Muscle of leg (tissue), 16 donors: ENCODE data around the gene PFKFB3. TPM values are rescaled to one million over a fixed set of nuclear protein-coding genes. Genes with fewer than 3 reads are reported as not detected.
A peak's percentile ranks its signal among the peaks of the same experiment; 100 is the strongest.

ENCODE experiments used
- DNase-seq: peaks from one replicate; pipeline ENCODE4 v3.0.0; 2013
- H3K27ac ChIP-seq: one replicate; pipeline ENCODE4 v1.5.1; 2013; ENCODE audit warnings: mild to moderate bottlenecking, low read length, control low read depth
- H3K27me3 ChIP-seq: one replicate; pipeline ENCODE4 v1.6.1; 2013; ENCODE audit warnings: low read length; ENCODE audit not compliant: control insufficient read depth, insufficient read depth
- H3K36me3 ChIP-seq: one replicate; pipeline ENCODE4 v1.6.1; 2013; ENCODE audit warnings: low read length; ENCODE audit not compliant: control insufficient read depth, insufficient read depth
- H3K4me1 ChIP-seq: one replicate; pipeline ENCODE4 v1.6.1; 2013; ENCODE audit warnings: low read length; ENCODE audit not compliant: control insufficient read depth, insufficient read depth
- H3K4me3 ChIP-seq: one replicate; pipeline ENCODE4 v1.5.1; 2013; ENCODE audit warnings: low read length, control low read depth
- H3K9me3 ChIP-seq: replicated peaks from 2 replicates; pipeline ENCODE4 v1.6.1; 2013; ENCODE audit warnings: low read depth, low read length; ENCODE audit not compliant: control insufficient read depth
- WGBS: methylation state at CpG from one replicate; pipeline ENCODE4 v1.1.5; 2013; ENCODE audit warnings: missing lambda C conversion rate; ENCODE audit not compliant: insufficient coverage; 5-methylcytosine and 5-hydroxymethylcytosine counted together
- long read RNA-seq, 11 donors: transcript quantifications; one replicate each; lab custom pipeline, GENCODE V29; 2026
- polyA plus RNA-seq, 8 donors: library from polyadenylated mRNA; unstranded; fragments of 120-200 nt; gene quantifications; one replicate each; pipeline versions ENCODE4 v1.2.1 to v1.2.3, GENCODE V29; 2013; ENCODE audit warnings: inconsistent platforms in 1 of 8, low replicate concordance in 1 of 8; ENCODE audit not compliant: insufficient read length in 8 of 8, insufficient read depth in 1 of 8
- total RNA-seq: library from RNA; stranded (reverse); fragments of 120-200 nt; gene quantifications from one replicate; pipeline ENCODE4 v1.2.4, GENCODE V29; 2013

PFKFB3 gene
- total RNA-seq: 11.0 TPM
- polyA plus RNA-seq: 10 to 100 TPM; 10.5 to 16.5 (median 13.5) TPM
- long read RNA-seq, donor 1: 0 reads
- long read RNA-seq, donor 2, full-length matches to known transcripts: 2 of 2 reads
- long read RNA-seq, donor 2, partial matches to known transcripts: 0 of 2 reads
- long read RNA-seq, donor 2, other reads (novel, unspliced or antisense): 0 of 2 reads
- long read RNA-seq, donor 3, full-length matches to known transcripts: 2 of 2 reads
- long read RNA-seq, donor 3, partial matches to known transcripts: 0 of 2 reads
- long read RNA-seq, donor 3, other reads (novel, unspliced or antisense): 0 of 2 reads
- long read RNA-seq, donor 4, full-length matches to known transcripts: 1 of 1 reads
- long read RNA-seq, donor 4, partial matches to known transcripts: 0 of 1 reads
- long read RNA-seq, donor 4, other reads (novel, unspliced or antisense): 0 of 1 reads
- long read RNA-seq, donor 5: 0 reads
- long read RNA-seq, donor 6, partial matches to known transcripts: 10 of 10 reads
- long read RNA-seq, donor 6, other reads (novel, unspliced or antisense): 0 of 10 reads
- long read RNA-seq, donor 7, full-length matches to known transcripts: 1 of 1 reads
- long read RNA-seq, donor 7, partial matches to known transcripts: 0 of 1 reads
- long read RNA-seq, donor 7, other reads (novel, unspliced or antisense): 0 of 1 reads
- long read RNA-seq, donor 8, full-length matches to known transcripts: 1 of 1 reads
- long read RNA-seq, donor 8, partial matches to known transcripts: 0 of 1 reads
- long read RNA-seq, donor 8, other reads (novel, unspliced or antisense): 0 of 1 reads
- long read RNA-seq, donor 9: 0 reads
- long read RNA-seq, donor 10, full-length matches to known transcripts: 1 of 1 reads
- long read RNA-seq, donor 10, partial matches to known transcripts: 0 of 1 reads
- long read RNA-seq, donor 10, other reads (novel, unspliced or antisense): 0 of 1 reads
- long read RNA-seq, donor 11, full-length matches to known transcripts: 3 of 3 reads
- long read RNA-seq, donor 11, partial matches to known transcripts: 0 of 3 reads
- long read RNA-seq, donor 11, other reads (novel, unspliced or antisense): 0 of 3 reads

- Histone ChIP-seq H3K4me3 (peak within 1 kb of the TSS; percentile 65), H3K4me1 (peaks cover 38% of the 10 kb centered on the region), H3K27ac (peak within 1 kb of the TSS; percentile 89), H3K27me3 (peaks cover 5% of the 10 kb centered on the region), H3K36me3 (no peaks in the 10 kb centered on the region), H3K9me3 (no peaks in the 10 kb centered on the region)
- WGBS: under 1% methylated on average over 75 of the region's 75 CpGs
- DNase-seq: peak; percentile 98
Measured at GRCh38 chr10:6202684-6203330, at the start of gene PFKFB3. PFKFB3 (plus strand) TSS chr10:6202932; CDS start chr10:6203261, 329 bp downstream.

- Histone ChIP-seq H3K27ac (no peak overlapping the region), H3K4me3 (no peak overlapping the region), H3K27me3 (no peaks in the 10 kb centered on the region), H3K9me3 (no peaks in the 10 kb centered on the region), H3K4me1 (peaks cover 8% of the 10 kb centered on the region), H3K36me3 (no peaks in the 10 kb centered on the region)
- WGBS: 89% methylated on average over 7 of the region's 7 CpGs
- DNase-seq: no peak
Measured at GRCh38 chr10:6153845-6154244, 48.9 kb upstream of the PFKFB3 start.

GRCh38 chr10:6154566-6154965 is 48.2 kb upstream of the PFKFB3 start:
- WGBS: 88% methylated on average over 14 of the region's 14 CpGs
- no peak overlapping the region for H3K27ac ChIP-seq
- DNase-seq: no peak

GRCh38 chr10:6158276-6158675 is 44.5 kb upstream of the PFKFB3 start:
- no peak overlapping the region for H3K4me3 ChIP-seq
- H3K27me3 ChIP-seq: no peaks in the 10 kb centered on the region
- peaks cover 8% of the 10 kb centered on the region for H3K4me1 ChIP-seq
- H3K9me3 ChIP-seq: no peaks in the 10 kb centered on the region
- H3K27ac ChIP-seq: no peak overlapping the region
- DNase-seq: no peak
- WGBS: no CpG with 5 or more reads among the region's 7 CpGs
- H3K36me3 ChIP-seq: no peaks in the 10 kb centered on the region

More at GRCh38 chr10:6154566-6154965, 48.2 kb upstream of the PFKFB3 start:
- Histone ChIP-seq H3K9me3 (no peaks in the 10 kb centered on the region), H3K4me3 (no peak overlapping the region), H3K36me3 (no peaks in the 10 kb centered on the region), H3K27me3 (no peaks in the 10 kb centered on the region), H3K4me1 (peaks cover 8% of the 10 kb centered on the region)

- no peak for DNase-seq
- no CpG with 5 or more reads among the region's 3 CpGs for WGBS
- H3K27me3 ChIP-seq: no peaks in the 10 kb centered on the region
- H3K4me3 ChIP-seq: no peak overlapping the region
- peaks cover 9% of the 10 kb centered on the region for H3K36me3 ChIP-seq
- H3K9me3 ChIP-seq: no peaks in the 10 kb centered on the region
- peaks cover 25% of the 10 kb centered on the region for H3K4me1 ChIP-seq
- no peak overlapping the region for H3K27ac ChIP-seq
Measured at GRCh38 chr10:6161921-6162320, 40.8 kb upstream of the PFKFB3 start.

GRCh38 chr10:6162589-6163356 is 40.0 kb upstream of the PFKFB3 start:
- DNase-seq: peak; percentile 35
- peaks cover 25% of the 10 kb centered on the region for H3K4me1 ChIP-seq
- H3K27me3 ChIP-seq: no peaks in the 10 kb centered on the region
- peak overlapping the region; percentile 63 for H3K4me3 ChIP-seq
- H3K9me3 ChIP-seq: no peaks in the 10 kb centered on the region
- 42% methylated on average over 2 of the region's 12 CpGs for WGBS
- peaks cover 13% of the 10 kb centered on the region for H3K36me3 ChIP-seq
- H3K27ac ChIP-seq: peak overlapping the region; percentile 89

GRCh38 chr10:6163364-6164270 is 39.1 kb upstream of the PFKFB3 start:
- peaks cover 25% of the 10 kb centered on the region for H3K4me1 ChIP-seq
- WGBS: under 1% methylated on average over 80 of the region's 91 CpGs
- H3K27me3 ChIP-seq: no peaks in the 10 kb centered on the region
- H3K36me3 ChIP-seq: peaks cover 17% of the 10 kb centered on the region
- no peaks in the 10 kb centered on the region for H3K9me3 ChIP-seq
- peak overlapping the region; percentile 91 for H3K4me3 ChIP-seq
- DNase-seq: peak; percentile 97
- peak overlapping the region; percentile 95 for H3K27ac ChIP-seq

GRCh38 chr10:6164271-6165095 is 38.2 kb upstream of the PFKFB3 start:
- H3K27ac ChIP-seq: peak overlapping the region; percentile 95
- no peaks in the 10 kb centered on the region for H3K27me3 ChIP-seq
- peak overlapping the region; percentile 91 for H3K4me3 ChIP-seq
- H3K36me3 ChIP-seq: peaks cover 18% of the 10 kb centered on the region
- no peak for DNase-seq
- no peaks in the 10 kb centered on the region for H3K9me3 ChIP-seq
- 11% methylated on average over 8 of the region's 16 CpGs for WGBS
- H3K4me1 ChIP-seq: peaks cover 25% of the 10 kb centered on the region
